GM12878 (cell line): ENCODE results near the gene EED. TPM values are rescaled to one million over a fixed set of nuclear protein-coding genes. Genes with fewer than 3 reads are reported as not detected.
A peak's percentile ranks its signal among the peaks of the same experiment; 100 is the strongest.

Source experiments
- BACH1 ChIP-seq: fragments of 450-650 bp; IDR thresholded peaks from 2 replicates; pipeline ENCODE4 v1.6.1; 2017; ENCODE audit warnings: mild to moderate bottlenecking, borderline replicate concordance
- BRCA1 ChIP-seq: IDR thresholded peaks from 2 replicates; pipeline ENCODE4 v1.6.1; 2011; ENCODE audit warnings: low read depth, low read length, improper control_type of control experiment
- CBFB ChIP-seq: IDR thresholded peaks from 2 replicates; pipeline ENCODE4 v1.6.1; 2016; ENCODE audit warnings: antibody characterized with exemption, low read depth
- CREB1 ChIP-seq: IDR thresholded peaks from 2 replicates; pipeline ENCODE4 v1.6.1; 2012; ENCODE audit warnings: low read depth, mild to moderate bottlenecking, inconsistent platforms
- ELK1 ChIP-seq: IDR thresholded peaks from 2 replicates; pipeline ENCODE4 v1.6.1; 2012; ENCODE audit warnings: low read depth, low read length, improper control_type of control experiment
- ETV6 ChIP-seq, 2 experiments: fragments of 450-650 bp in 1 of 2; IDR thresholded peaks in 1 of 2; conservative IDR thresholded peaks in 1 of 2; 2 replicates each; pipeline ENCODE4 v1.6.1; 2014; ENCODE audit warnings: antibody characterized with exemption in 1 of 2, borderline replicate concordance in 1 of 2, low read depth in 1 of 2, mild to moderate bottlenecking in 1 of 2, moderate library complexity in 1 of 2
- EZH2 ChIP-seq: IDR thresholded peaks from 2 replicates; pipeline ENCODE4 v1.6.1; 2012; ENCODE audit warnings: low read depth, mild to moderate bottlenecking, control low read depth, inconsistent platforms, low read length, borderline replicate concordance; ENCODE audit not compliant: control insufficient read depth
- HCFC1 ChIP-seq: fragments of 150-350 bp; IDR thresholded peaks from 2 replicates; pipeline ENCODE4 v1.6.1; 2014; ENCODE audit warnings: low read length
- HDGF ChIP-seq: fragments of 450-650 bp; IDR thresholded peaks from 2 replicates; pipeline ENCODE4 v1.6.1; 2016; ENCODE audit warnings: antibody characterized with exemption
- IKZF1 ChIP-seq: fragments of 450-650 bp; conservative IDR thresholded peaks from 2 replicates; pipeline ENCODE4 v1.6.1; 2017; ENCODE audit warnings: antibody characterized with exemption, mild to moderate bottlenecking
- JUNB ChIP-seq: IDR thresholded peaks from 2 replicates; pipeline ENCODE4 v1.6.1; 2016; ENCODE audit warnings: antibody characterized with exemption, mild to moderate bottlenecking
- MXI1 ChIP-seq: fragments of 150-350 bp; IDR thresholded peaks from 2 replicates; pipeline ENCODE4 v1.6.1; 2011; ENCODE audit warnings: low read depth, mild to moderate bottlenecking, inconsistent platforms, low read length, improper control_type of control experiment
- NFIC ChIP-seq: IDR thresholded peaks from 2 replicates; pipeline ENCODE4 v1.6.1; 2012; ENCODE audit warnings: low read depth, mild to moderate bottlenecking, inconsistent platforms, low read length, moderate library complexity
- NR2F1 ChIP-seq: fragments of 450-650 bp; conservative IDR thresholded peaks from 2 replicates; pipeline ENCODE4 v1.6.1; 2017; ENCODE audit warnings: mild to moderate bottlenecking
- PAX8 ChIP-seq: fragments of 450-650 bp; IDR thresholded peaks from 2 replicates; pipeline ENCODE4 v1.6.1; 2017; ENCODE audit warnings: mild to moderate bottlenecking, moderate library complexity
- RAD51 ChIP-seq: fragments of 450-650 bp; IDR thresholded peaks from 2 replicates; pipeline ENCODE4 v1.6.1; 2016; ENCODE audit warnings: moderate library complexity, mild to moderate bottlenecking, inconsistent platforms
- RELA ChIP-seq: fragments of 450-650 bp; IDR thresholded peaks from 2 replicates; pipeline ENCODE4 v1.8.0; 2014; ENCODE audit warnings: borderline replicate concordance; ENCODE audit not compliant: partially characterized antibody
- REST ChIP-seq: IDR thresholded peaks from 2 replicates; pipeline ENCODE4 v1.6.1; 2012; ENCODE audit warnings: mild to moderate bottlenecking, low read depth, low read length
- RUNX3 ChIP-seq: IDR thresholded peaks from 2 replicates; pipeline ENCODE4 v1.6.1; 2012; ENCODE audit warnings: low read length, inconsistent platforms
- SKIL ChIP-seq: fragments of 450-650 bp; IDR thresholded peaks from 2 replicates; pipeline ENCODE4 v1.6.1; 2017; ENCODE audit warnings: mild to moderate bottlenecking, low read depth, inconsistent platforms; ENCODE audit not compliant: poor library complexity, severe bottlenecking
- TARDBP ChIP-seq: IDR thresholded peaks from 2 replicates; pipeline ENCODE4 v1.6.1; 2016; ENCODE audit warnings: borderline replicate concordance
- TBL1XR1 ChIP-seq: IDR thresholded peaks from 2 replicates; pipeline ENCODE4 v1.6.1; 2012; ENCODE audit warnings: low read depth, low read length, improper control_type of control experiment
- TCF12 ChIP-seq: IDR thresholded peaks from 2 replicates; pipeline ENCODE4 v1.6.1; 2011; ENCODE audit warnings: low read depth, mild to moderate bottlenecking, low read length
- YY1 ChIP-seq: IDR thresholded peaks from 2 replicates; pipeline ENCODE4 v1.6.1; 2011; ENCODE audit warnings: low read depth, mild to moderate bottlenecking, low read length
- polyA plus RNA-seq, 11 experiments: library from polyadenylated mRNA; depleted of rRNA in 4 of 11; unstranded in 6 of 11; stranded (reverse) in 5 of 11; fragments of >200 nt; fragmentation: Nextera tagmentation in 4 of 11; fragmentation: Illumina TruSeq in 1 of 11; extraction: Ambion mirVana in 4 of 11; extraction: Trizol in 1 of 11; gene quantifications; 1 replicate in 1 of 11; 2 replicates in 10 of 11; pipeline versions ENCODE4 v1.2.1 to v1.2.3, GENCODE V29; 2011 to 2016; ENCODE audit warnings: inconsistent platforms in 2 of 11, missing spikeins in 2 of 11, low read depth in 1 of 11
- total RNA-seq, 4 experiments: library from RNA; depleted of rRNA in 3 of 4; stranded (reverse); fragments of >200 nt in 3 of 4; fragmentation: Illumina TruSeq in 1 of 4; extraction: Trizol in 1 of 4; gene quantifications; 2 replicates each; pipeline versions ENCODE4 v1.2.1 to v1.2.3, GENCODE V29; 2013 to 2021

The EED gene
- total and polyA plus RNA-seq, 10 of the 15 experiments (the other 5 are each of a cell fraction or from before 2014, with no cell fraction given) = 41.5 to 140 (median 72.2) TPM

- peak; percentile 37; the same call in 1 of the 2 replicates for TF ChIP-seq RUNX3
- TF ChIP-seq YY1 = peak; percentile 83
- peak; percentile 57; the same call in 1 of the 2 replicates for TF ChIP-seq TCF12
- peak; percentile 85 for TF ChIP-seq HCFC1
- peak; percentile 77 for TF ChIP-seq RELA
- peak; percentile 99 for TF ChIP-seq SKIL
- peak; percentile 54 for TF ChIP-seq NR2F1
- TF ChIP-seq HDGF = peak; percentile 11; the same call in 1 of the 2 replicates
- 0 out of 2 replicates have a peak, but pooled peaks have one; percentile 37 for TF ChIP-seq TBL1XR1
- no peak for TF ChIP-seq BRCA1
- no peak for TF ChIP-seq ETV6 (conservative IDR thresholded peaks at IDR 0.05 in 1 of 2, IDR thresholded peaks at IDR 0.05 in 1 of 2; ENCODE audit: borderline replicate concordance in 1 of 2, low read depth in 1 of 2)
- TF ChIP-seq TARDBP = no peak
- TF ChIP-seq PAX8 = no peak
- no peak for TF ChIP-seq REST
- TF ChIP-seq BACH1 = peak; percentile 49; the same call in 1 of the 2 replicates
- 0 out of 2 replicates have a peak, but pooled peaks have one; percentile 17 for TF ChIP-seq RAD51
- TF ChIP-seq NFIC = peak; percentile 73
- TF ChIP-seq JUNB = no peak; the same call in 1 of the 2 replicates
- peak; percentile 22; the same call in 1 of the 2 replicates for TF ChIP-seq ELK1
- TF ChIP-seq CREB1 = peak; percentile 79
- peak; percentile 61; the same call in 1 of the 2 replicates for TF ChIP-seq CBFB
- TF ChIP-seq EZH2 = no peak
- TF ChIP-seq MXI1 = peak; percentile 75
- peak; percentile 99 for TF ChIP-seq IKZF1
Measured at GRCh38 chr11:86244522-86245368, at the start of gene EED (continued).
